GM12874 (cell line): Measurements from ENCODE around the gene TGFBR2.

ENCODE experiments used
- TF ChIP-seq, protein P1 (sequence below): IDR thresholded peaks from 2 replicates; pipeline ENCODE4 v1.5.1; 2011; ENCODE audit warnings: low read depth, mild to moderate bottlenecking, control low read depth, low read length, moderate library complexity; ENCODE audit not compliant: insufficient read depth

Gene TGFBR2

DNA sequence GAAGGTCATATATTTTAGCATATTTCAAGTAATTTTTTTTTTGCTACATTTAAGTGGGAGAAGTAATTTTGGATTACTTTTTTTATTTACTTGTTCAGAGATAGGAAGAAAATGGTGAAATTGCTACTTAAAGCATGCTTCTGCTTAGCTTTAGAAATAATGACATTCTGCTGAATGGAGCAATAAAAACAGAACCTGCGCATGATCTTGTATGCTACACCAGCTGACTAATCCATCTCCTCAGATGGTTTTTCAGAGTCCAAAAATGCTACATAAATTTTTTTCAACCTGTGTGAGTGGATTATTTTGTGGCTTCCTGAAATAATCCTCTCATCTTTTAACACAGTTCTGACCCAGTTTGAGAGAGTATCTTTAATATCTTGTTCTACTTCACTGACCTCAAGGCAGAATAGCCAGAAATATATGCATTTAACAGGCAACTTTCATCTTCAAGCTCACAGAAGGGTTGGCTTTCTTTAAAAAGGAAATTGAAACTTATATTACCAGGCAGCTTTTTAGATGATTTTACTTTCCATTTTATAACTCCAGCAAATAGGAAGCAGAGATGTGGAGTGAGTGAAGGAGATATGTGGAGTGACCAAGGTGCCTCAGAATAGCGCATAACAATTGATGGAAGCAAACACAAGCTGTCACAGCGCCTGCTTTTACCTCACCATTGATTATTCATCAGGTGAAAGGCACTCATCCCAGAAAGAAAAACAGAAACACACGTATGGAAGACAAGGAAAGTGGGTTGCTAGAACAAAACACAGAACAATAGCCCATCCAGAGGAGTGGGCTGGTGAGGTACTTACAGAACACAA, 136.6 kb downstream of the TGFBR2 start:
- TF ChIP-seq, protein P1, sequence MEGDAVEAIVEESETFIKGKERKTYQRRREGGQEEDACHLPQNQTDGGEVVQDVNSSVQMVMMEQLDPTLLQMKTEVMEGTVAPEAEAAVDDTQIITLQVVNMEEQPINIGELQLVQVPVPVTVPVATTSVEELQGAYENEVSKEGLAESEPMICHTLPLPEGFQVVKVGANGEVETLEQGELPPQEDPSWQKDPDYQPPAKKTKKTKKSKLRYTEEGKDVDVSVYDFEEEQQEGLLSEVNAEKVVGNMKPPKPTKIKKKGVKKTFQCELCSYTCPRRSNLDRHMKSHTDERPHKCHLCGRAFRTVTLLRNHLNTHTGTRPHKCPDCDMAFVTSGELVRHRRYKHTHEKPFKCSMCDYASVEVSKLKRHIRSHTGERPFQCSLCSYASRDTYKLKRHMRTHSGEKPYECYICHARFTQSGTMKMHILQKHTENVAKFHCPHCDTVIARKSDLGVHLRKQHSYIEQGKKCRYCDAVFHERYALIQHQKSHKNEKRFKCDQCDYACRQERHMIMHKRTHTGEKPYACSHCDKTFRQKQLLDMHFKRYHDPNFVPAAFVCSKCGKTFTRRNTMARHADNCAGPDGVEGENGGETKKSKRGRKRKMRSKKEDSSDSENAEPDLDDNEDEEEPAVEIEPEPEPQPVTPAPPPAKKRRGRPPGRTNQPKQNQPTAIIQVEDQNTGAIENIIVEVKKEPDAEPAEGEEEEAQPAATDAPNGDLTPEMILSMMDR: no peak
